Measurements from ENCODE around the gene GPD2.
"Not testable (repeated sequence)": the region's sequence is repeated elsewhere in the genome, so short reads cannot be mapped to it uniquely, and the experiment has no call there.

GPD2 gene

DNA sequence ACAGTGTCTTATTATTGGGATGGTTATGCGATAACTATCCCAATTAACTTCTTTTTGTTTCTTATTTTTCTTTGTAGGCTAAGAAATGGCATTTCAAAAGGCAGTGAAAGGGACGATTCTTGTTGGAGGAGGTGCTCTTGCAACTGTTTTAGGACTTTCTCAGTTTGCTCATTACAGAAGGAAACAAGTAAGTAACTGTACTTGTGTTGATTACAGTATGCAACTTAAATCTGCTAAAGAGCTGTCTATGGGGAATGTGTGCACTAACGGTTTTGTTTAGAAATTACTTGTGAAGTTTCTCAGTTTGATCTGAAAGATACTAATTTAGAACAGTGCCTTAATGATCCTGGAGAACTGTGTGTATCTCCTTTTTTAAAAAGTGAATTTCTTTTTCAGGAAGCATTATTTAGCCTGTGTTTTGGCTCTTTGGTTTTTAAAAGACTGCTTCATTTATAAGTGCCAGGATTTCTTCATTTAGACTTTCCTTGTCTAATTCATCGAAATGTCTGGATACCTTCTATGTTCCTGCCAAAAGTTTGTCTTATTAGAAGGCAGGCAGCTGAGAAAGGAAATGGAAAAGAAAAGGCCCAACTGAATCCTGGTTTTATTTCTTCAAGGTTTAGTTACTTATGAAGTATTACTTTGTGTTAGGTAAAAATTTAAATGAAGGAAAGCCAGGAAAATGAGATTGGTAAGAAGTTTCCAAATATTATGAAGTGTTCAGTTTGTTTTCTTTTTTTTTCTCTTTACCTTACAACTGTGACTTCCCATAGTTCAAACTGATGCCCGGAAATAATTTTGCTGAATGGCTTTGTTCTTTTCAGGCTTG lies 40.1 kb downstream of the GPD2 start:
- DNase-seq = no peak

- DNase-seq = no peak
These were observed 40.6 kb downstream of the GPD2 start for GRCh38 chr2:156476850-156477206.

DNA sequence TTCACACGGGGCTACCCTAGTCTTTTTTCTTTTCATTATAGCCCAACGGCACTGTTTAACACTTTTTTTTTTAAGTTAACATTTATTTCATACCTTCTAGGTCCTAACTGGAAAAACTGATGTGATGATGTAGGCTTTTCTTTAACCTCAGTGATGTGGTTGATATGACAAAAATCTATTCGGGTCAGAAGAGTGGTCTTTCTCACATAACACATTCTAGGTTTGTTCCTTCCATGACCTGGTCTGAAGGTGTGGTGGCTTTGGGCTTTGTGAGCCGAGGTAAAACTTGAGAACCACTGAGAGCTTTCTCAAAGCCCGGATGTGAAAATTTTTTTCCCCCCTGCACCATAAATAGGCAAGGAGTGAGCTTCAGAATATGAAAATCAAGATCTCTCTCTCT lies 44.2 kb downstream of the GPD2 start:
- DNase-seq = no peak

DNA sequence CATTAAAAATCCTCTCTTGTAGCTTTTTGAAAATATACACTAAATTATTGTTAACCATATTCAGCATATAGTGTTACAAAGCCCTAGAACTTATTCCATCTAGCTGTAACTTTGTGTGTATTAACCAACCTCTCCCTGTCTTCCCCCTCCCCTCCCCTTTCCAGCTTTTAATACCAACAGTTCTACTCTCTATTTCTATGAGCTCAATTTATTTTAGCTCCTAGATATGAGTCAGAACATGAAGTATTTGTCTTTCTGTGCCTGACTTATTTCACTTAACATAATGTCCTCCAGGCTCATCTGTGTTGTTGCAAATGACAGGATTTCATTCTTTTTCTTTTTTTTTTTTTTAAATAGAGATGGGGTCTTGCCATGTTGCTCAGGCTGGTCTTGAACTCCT lies 45.1 kb downstream of the GPD2 start:
- no peak for DNase-seq

- DNase-seq = no peak
These were observed 47.6 kb downstream of the GPD2 start for GRCh38 chr2:156483741-156484173.

- no peak for DNase-seq
These were observed 50.0 kb downstream of the GPD2 start for GRCh38 chr2:156486147-156486546.

DNA sequence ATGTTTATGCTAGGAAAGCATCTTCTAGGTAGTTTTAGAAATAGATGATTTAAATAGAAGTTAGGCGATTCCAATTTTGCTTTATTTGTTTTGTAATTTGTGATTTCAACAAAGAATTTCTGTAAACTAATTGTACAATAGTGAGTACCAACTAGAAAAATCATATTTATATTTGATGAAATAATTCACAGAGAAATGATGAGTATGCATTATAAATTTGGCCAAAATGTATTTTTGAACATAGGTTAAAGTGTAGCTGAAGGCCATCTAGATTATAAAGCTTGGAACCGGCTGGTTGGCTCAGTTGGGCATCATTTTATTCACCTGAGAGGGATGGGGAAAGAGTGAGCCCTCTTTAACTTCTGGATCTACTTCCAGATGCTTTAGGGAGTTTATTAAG lies 50.4 kb downstream of the GPD2 start:
- DNase-seq = no peak

DNA sequence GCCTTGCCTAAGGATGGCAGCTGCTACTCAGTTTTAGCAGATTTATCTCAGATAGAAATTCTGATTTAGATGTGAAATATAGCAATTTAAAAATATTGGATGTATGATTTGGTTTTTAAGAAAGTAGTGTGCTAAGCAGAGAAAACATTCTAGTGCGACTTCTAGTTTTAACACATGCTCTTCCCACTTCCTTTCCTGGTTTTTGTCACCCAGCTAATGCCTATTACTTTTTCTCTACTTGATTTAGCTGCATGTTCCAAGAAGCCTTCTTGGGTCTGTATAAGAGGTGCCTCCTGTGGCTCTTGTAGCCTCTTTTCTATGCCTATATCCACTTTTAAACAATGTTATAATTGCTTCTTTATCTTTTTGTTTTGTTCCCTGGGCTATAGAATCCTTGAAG lies 53.0 kb downstream of the GPD2 start:
- no peak for DNase-seq

DNA sequence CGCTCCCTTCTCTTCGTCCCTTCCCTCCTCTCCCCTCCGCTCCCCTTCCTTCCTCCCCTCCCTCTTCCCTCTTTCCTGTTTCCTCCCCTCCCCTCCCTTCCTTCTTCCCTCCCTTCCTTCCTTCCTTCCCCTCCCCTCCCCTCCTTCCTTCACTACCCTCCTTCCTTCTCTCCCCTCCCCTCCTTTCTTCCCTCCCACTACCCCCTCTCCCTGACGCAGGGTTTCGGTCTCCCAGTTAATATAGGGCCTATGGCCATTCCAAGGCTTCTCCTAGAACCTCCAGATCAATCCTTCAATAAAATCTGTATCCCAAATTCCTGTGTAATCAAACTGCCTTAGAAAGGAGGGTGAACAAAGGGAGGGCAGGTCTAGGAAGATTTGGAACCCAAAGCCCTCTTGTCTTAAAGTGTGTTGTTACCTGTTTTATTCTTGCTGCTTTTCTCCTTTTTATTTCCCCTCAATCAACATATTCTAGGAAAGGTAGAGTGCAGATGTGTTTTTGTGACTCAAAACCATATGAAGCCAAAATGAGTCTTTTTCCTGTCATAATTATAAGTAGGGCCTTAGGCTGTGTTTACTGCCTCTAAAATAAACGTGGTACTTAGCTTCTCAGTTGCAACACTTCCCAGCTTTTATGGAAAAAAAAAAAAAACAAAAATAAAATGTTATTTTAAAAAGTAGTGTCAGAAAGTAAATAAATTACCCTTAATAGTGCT lies 53.7 kb downstream of the GPD2 start:
- DNase-seq = no peak

GRCh38 chr2:156490466-156490840 lies 54.3 kb downstream of the GPD2 start:
- DNase-seq = no peak

- DNase-seq = peak; percentile 9
These were observed 55.0 kb downstream of the GPD2 start for GRCh38 chr2:156491176-156491575.

DNA sequence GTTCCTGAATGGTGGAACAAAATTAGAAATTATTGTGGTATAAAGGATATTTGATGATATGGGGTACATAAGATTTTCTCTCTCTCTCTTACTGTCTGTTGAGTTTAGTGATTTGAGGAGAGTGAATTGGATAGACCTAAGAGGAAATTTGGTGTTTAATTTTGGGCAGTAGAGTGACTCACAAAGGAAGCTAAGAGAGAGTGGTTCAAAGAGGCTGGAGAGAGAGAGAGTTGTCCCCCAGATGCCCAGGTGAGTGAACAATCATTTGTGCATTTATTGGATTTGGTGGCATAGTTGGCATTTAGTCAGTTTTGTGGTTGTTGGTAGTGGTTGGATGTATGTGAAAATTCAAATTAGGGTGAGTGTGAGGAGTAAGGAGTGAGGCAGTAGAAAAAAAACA lies 56.8 kb downstream of the GPD2 start:
- DNase-seq = no peak

- not testable (repeated sequence) for DNase-seq
These were observed 59.8 kb downstream of the GPD2 start for GRCh38 chr2:156495998-156496397.

DNA sequence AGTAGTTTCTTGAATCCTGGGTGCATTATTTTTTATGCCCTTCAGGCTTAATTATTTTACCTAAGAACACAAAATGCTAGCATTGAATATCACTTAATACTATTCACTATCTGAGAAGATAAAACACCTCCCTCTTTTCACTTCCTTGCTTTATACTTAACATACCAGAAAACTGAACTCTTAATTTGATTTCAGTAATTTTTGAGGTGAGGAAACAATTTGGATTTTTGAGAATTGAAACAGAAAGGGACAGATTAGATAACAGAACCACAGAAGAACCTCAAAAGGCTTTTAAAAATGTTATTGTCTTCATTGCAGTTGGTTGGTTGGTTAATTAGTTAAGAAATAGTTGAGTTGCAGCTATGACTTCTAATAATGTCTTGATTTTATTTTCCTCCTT lies 69.5 kb downstream of the GPD2 start:
- no peak for DNase-seq

DNA sequence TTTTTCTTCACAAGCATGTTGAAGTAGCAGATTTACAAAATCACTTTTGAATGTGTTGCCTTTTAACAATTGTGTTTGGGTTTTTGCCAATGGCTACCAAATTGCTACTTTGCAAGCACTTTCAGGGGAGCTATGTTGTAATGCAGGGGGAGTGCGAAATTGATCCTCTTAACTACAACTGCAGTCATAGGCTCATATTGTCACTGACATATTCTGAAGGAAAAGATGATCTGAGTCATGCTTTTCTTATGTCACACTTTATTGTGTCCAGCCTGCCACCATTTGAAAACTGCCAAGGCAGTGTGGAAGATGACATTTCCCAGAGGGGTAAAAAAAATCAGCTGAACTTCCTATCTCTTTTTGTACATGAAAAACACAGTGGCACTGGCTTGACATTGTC lies 74.9 kb downstream of the GPD2 start:
- no peak for DNase-seq

DNA sequence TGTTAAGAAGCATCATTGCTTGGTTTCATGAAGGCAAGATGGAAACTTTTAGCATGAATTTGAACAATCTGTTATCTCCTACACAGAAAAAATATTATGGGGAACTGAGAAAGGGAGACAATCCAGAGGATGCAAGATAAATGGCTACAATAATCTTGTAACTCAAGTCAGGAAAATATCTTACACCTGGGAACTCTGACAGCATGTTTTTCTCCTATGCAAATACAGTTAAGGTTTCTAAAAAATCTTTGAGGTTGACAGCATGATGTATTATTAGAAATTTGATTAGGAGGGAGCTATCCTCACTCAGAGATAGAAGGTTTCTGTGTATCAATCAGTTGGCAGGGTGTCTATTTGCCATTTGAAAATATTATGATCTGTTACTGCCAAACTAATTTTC lies 75.6 kb downstream of the GPD2 start:
- no peak for DNase-seq

DNA sequence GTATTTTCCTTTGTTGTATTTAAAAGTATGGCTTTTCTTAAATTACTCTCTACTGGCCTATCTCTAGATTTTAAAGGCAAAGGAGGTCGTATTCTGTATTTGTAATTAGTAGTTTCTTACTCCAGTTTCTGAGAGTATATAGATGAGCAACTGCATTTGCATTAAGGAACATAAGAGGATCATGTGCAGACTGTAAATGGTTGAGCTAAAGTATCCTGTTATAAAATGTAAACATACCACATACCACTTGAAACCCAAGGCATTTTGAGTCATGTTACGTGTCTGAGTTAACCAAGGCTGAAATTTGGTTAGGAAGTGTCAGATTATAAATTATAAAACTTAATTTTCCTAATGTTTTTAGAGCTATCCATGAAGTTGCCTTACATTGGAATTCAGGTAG lies 76.3 kb downstream of the GPD2 start:
- DNase-seq = no peak

- DNase-seq = no peak
These were observed 77.0 kb downstream of the GPD2 start for GRCh38 chr2:156513219-156513618.

- no peak for DNase-seq
These were observed 81.2 kb downstream of the GPD2 start for GRCh38 chr2:156517419-156517818.

GRCh38 chr2:156518138-156518537 lies 82.0 kb downstream of the GPD2 start:
- DNase-seq = peak; percentile 64

DNA sequence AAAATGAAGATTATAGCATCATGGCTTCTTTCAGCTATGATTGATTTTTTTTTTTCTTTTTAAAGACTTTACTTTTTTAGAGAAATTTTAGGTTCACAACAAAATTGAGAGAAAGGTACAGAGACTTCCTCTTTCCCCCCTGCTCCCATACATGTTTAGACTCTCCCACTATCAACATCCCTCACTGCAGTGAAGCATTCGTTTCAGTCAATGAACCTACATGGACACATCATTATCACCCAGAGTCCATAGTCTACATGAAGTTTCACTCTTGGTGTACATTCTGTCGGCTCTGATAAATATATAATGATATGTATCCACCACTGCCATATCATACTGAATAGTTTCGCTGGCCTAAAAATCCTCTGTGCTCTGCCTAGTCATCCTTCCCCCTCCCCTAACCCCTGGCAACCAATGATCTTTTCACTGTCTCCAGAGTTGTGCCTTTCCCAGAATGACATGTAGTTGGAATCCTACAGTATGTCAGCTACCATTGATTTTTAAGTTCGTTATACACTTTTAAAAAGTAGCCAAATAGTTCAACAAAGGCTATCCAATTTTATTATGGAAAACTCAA lies 86.8 kb downstream of the GPD2 start:
- DNase-seq = no peak

GRCh38 chr2:156526950-156527636 lies 90.9 kb downstream of the GPD2 start:
- DNase-seq = no peak

DNA sequence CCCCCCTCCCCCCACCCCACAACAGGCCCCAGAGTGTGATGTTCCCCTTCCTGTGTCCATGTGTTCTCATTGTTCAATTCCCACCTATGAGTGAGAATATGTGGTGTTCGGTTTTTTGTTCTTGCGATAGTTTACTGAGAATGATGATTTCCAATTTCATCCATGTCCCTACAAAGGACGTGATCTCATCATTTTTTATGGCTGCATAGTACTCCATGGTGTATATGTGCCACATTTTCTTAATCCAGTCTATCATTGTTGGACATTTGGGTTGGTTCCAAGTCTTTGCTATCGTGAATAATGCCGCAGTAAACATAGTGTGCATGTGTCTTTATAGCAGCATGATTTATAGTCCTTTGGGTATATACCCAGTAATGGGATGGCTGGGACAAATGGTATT lies 92.4 kb downstream of the GPD2 start:
- not testable (repeated sequence) for DNase-seq

DNA sequence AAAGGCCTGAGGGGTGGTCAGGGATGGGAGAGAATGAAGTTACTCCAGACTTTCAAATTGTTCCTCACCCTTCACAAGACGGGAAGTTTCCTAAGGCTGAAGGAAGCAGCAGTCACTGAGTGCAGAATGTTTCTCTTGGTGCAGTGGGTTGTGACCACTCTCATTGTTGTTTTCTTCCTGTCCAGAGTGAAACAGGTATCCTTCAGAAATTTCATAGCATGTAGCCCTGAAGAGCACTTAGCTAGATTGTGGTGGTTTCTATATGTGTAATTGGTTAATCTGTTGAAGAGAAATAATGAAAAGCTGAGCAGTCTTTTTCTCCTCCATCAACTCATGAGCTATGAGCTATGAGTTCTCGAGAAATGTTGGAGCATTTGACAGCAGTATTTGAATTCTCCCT lies 96.8 kb downstream of the GPD2 start:
- no peak for DNase-seq
